HepG2 (cell line): ENCODE results near the gene PRR5L. TPM values are rescaled to one million over a fixed set of nuclear protein-coding genes. Genes with fewer than 3 reads are reported as not detected.

ENCODE experiments used
- ATAC-seq: fragments of 200-7000 bp; cut with Tn5 transposase; 3 replicates; pipeline ENCODE4 v1.9.1; 2020; ENCODE audit warnings: mild to moderate bottlenecking, moderate library complexity
- BruUV-seq: library from RNA; stranded (reverse); fragments of 400-500 nt; replicated peaks from 2 replicates; lab custom pipeline; 2021; lab: Mats Ljungman, UMichigan
- CTCF ChIA-PET: fragments of 300-600 bp; formaldehyde crosslinking; extraction: SDS; loops from one replicate; lab custom pipeline; 2021; ENCODE audit warnings: low total read pairs, inconsistent platforms, low intra/inter-chr PET ratio; lab: Yijun Ruan, JAX
- POLR2A ChIA-PET: fragments of 350-600 bp; sonication (Branson Sonifier 250); formaldehyde crosslinking; loops from one replicate; lab custom pipeline; 2020; ENCODE audit warnings: antibody characterized with exemption, inconsistent platforms; lab: Yijun Ruan, JAX
- DNase-seq: peaks from one replicate; pipeline ENCODE4 v3.0.0-alpha.2; 2015; ENCODE audit warnings: low spot score
- FAIRE-seq: peaks from 3 replicates; lab custom pipeline; 2011; peaks lifted over from hg19 to GRCh38; lab: Jason Lieb, UNC
- H2AFZ ChIP-seq: one replicate; pipeline ENCODE4 v1.6.1; 2011; ENCODE audit warnings: low read length, inconsistent platforms
- H3K27ac ChIP-seq: fragments of 300-600 bp; 3 replicates; pipeline ENCODE4 v1.8.0; 2011; ENCODE audit warnings: mixed run types, mild to moderate bottlenecking, mixed read lengths, low read length, inconsistent platforms; ENCODE audit not compliant: insufficient read depth; ENCODE audit errors: extremely low read length
- H3K27me3 ChIP-seq, 2 experiments: fragments of 200-600 bp in 1 of 2; 2 replicates in 1 of 2; 3 replicates in 1 of 2; pipeline versions ENCODE4 v1.6.0 to v1.8.0; 2011; ENCODE audit warnings: low read length in 2 of 2, mild to moderate bottlenecking in 2 of 2, moderate library complexity in 2 of 2, inconsistent platforms in 1 of 2; ENCODE audit not compliant: insufficient read depth in 2 of 2, control insufficient read depth in 1 of 2
- H3K36me3 ChIP-seq, 2 experiments: fragments of 200-600 bp in 1 of 2; replicated peaks in 1 of 2; 2 replicates in 1 of 2; 3 replicates in 1 of 2; pipeline versions ENCODE4 v1.5.1 to v1.8.0; 2011; ENCODE audit warnings: low read length in 2 of 2, inconsistent platforms in 1 of 2; ENCODE audit not compliant: insufficient read depth in 2 of 2, control insufficient read depth in 1 of 2
- H3K4me1 ChIP-seq: 2 replicates; pipeline ENCODE4 v1.5.1; 2012; ENCODE audit warnings: low read length, inconsistent platforms; ENCODE audit not compliant: insufficient read depth
- H3K4me2 ChIP-seq: 2 replicates; pipeline ENCODE4 v1.6.0; 2011; ENCODE audit warnings: low read depth, low read length, inconsistent platforms
- H3K4me3 ChIP-seq, 3 experiments: fragments of 200-600 bp in 1 of 3; sonication (generic), shearing (Covaris generic) in 1 of 3; replicated peaks in 1 of 3; 2 replicates each; pipeline ENCODE4 v1.5.1; 2011 to 2016; ENCODE audit warnings: low read length in 3 of 3, inconsistent platforms in 2 of 3, low read depth in 2 of 3, mild to moderate bottlenecking in 2 of 3, control low read depth in 1 of 3, mixed read lengths in 1 of 3; ENCODE audit not compliant: insufficient read depth in 1 of 3
- H3K79me2 ChIP-seq: one replicate; pipeline ENCODE4 v1.6.1; 2011; ENCODE audit warnings: low read length, inconsistent platforms; ENCODE audit not compliant: insufficient read depth
- H3K9ac ChIP-seq: 2 replicates; pipeline ENCODE4 v1.6.0; 2011; ENCODE audit warnings: mild to moderate bottlenecking, low read depth, low read length, inconsistent platforms; ENCODE audit not compliant: insufficient read depth
- H3K9me3 ChIP-seq: 2 replicates; pipeline ENCODE4 v1.5.1; 2012; ENCODE audit warnings: mild to moderate bottlenecking, low read length
- H4K20me1 ChIP-seq: 2 replicates; pipeline ENCODE4 v1.6.0; 2011; ENCODE audit warnings: inconsistent platforms, mild to moderate bottlenecking, low read length, moderate library complexity; ENCODE audit not compliant: insufficient read depth
- CBX1 ChIP-seq: IDR thresholded peaks from one replicate; pipeline ENCODE4 v1.6.1; 2016; ENCODE audit warnings: antibody characterized with exemption, low read depth
- CEBPB ChIP-seq: IDR thresholded peaks from 2 replicates; pipeline ENCODE4 v1.6.1; 2011; ENCODE audit warnings: low read depth, low read length, improper control_type of control experiment, borderline replicate concordance
- CREB3 ChIP-seq: sonication (generic); formaldehyde crosslinking; IDR thresholded peaks from 2 replicates; pipeline ENCODE4 v1.5.0; 2020; ENCODE audit warnings: missing genetic modification reagents
- DZIP1 ChIP-seq: sonication (generic); formaldehyde crosslinking; IDR thresholded peaks from 2 replicates; pipeline ENCODE4 v1.5.0; 2020; ENCODE audit warnings: mild to moderate bottlenecking, missing genetic modification reagents
- ELF4 ChIP-seq: sonication (generic); formaldehyde crosslinking; IDR thresholded peaks from 2 replicates; pipeline ENCODE4 v1.5.0; 2020; ENCODE audit warnings: missing genetic modification reagents, mild to moderate bottlenecking, moderate library complexity, borderline replicate concordance
- HMG20A ChIP-seq: IDR thresholded peaks from 2 replicates; pipeline ENCODE4 v1.6.1; 2016; ENCODE audit warnings: borderline replicate concordance
- NR3C1 ChIP-seq: sonication (generic); formaldehyde crosslinking; IDR thresholded peaks from 2 replicates; pipeline ENCODE4 v1.4.0; 2020; ENCODE audit warnings: missing genetic modification reagents
- POLR2AphosphoS2 ChIP-seq: IDR thresholded peaks from 2 replicates; pipeline ENCODE4 v1.6.1; 2011; ENCODE audit warnings: low read depth, low read length, improper control_type of control experiment
- TBX2 ChIP-seq: sonication (generic); formaldehyde crosslinking; IDR thresholded peaks from 2 replicates; pipeline ENCODE4 v1.5.0; 2020; ENCODE audit warnings: missing genetic modification reagents, mild to moderate bottlenecking, borderline replicate concordance
- ZMYM2 ChIP-seq: sonication (generic); formaldehyde crosslinking; IDR thresholded peaks from 2 replicates; pipeline ENCODE4 v1.8.0; 2022; ENCODE audit warnings: mild to moderate bottlenecking, missing genetic modification reagents
- ZNF121 ChIP-seq: sonication (generic); formaldehyde crosslinking; IDR thresholded peaks from 2 replicates; pipeline ENCODE4 v1.5.0; 2020; ENCODE audit warnings: mild to moderate bottlenecking, missing genetic modification reagents
- ZNF232 ChIP-seq: sonication (generic); formaldehyde crosslinking; IDR thresholded peaks from 2 replicates; pipeline ENCODE4 v1.4.0; 2020; ENCODE audit warnings: missing genetic modification reagents, borderline replicate concordance
- ZNF24 ChIP-seq: fragments of 450-650 bp; IDR thresholded peaks from 2 replicates; pipeline ENCODE4 v1.6.1; 2017; ENCODE audit warnings: antibody characterized with exemption, mild to moderate bottlenecking
- ZNF414 ChIP-seq: sonication (generic); formaldehyde crosslinking; IDR thresholded peaks from 2 replicates; pipeline ENCODE4 v1.5.0; 2020; ENCODE audit warnings: missing genetic modification reagents
- ZNF564 ChIP-seq: sonication (generic); formaldehyde crosslinking; IDR thresholded peaks from 2 replicates; pipeline ENCODE4 v1.8.1; 2023; ENCODE audit warnings: mild to moderate bottlenecking, missing genetic modification reagents
- ZNF713 ChIP-seq: sonication (generic); formaldehyde crosslinking; IDR thresholded peaks from 2 replicates; pipeline ENCODE4 v1.4.0; 2020; ENCODE audit warnings: mild to moderate bottlenecking, missing genetic modification reagents
- ZNF83 ChIP-seq: sonication (generic); formaldehyde crosslinking; IDR thresholded peaks from 2 replicates; pipeline ENCODE4 v1.4.0; 2020; ENCODE audit warnings: missing genetic modification reagents, mild to moderate bottlenecking, borderline replicate concordance
- ZNF878 ChIP-seq: sonication (generic); formaldehyde crosslinking; IDR thresholded peaks from 2 replicates; pipeline ENCODE4 v1.8.1; 2023; ENCODE audit warnings: mild to moderate bottlenecking, missing genetic modification reagents, moderate library complexity
- ZSCAN31 ChIP-seq: sonication (generic); formaldehyde crosslinking; IDR thresholded peaks from 2 replicates; pipeline ENCODE4 v1.5.0; 2020; ENCODE audit warnings: low read depth, mild to moderate bottlenecking, missing genetic modification reagents
- WGBS: methylation state at CpG from one replicate; pipeline ENCODE4 v1.1.6; 2017; ENCODE audit warnings: low lambda C conversion rate; 5-methylcytosine and 5-hydroxymethylcytosine counted together
- in situ Hi-C: cut with HindIII; loops from 2 replicates; pipeline ENCODE4 v1.10.0; 2017; ENCODE audit warnings: low pct_unique_long_range_greater_than_20kb; ENCODE audit not compliant: extremely low pct_ligation_motif_present
- intact Hi-C: fragments of 100-400 bp; cut with micrococcal nuclease; formaldehyde crosslinking; loops from one replicate; pipeline ENCODE4 v1.10.0; 2022; ENCODE audit not compliant: unreplicated experiment
- polyA plus RNA-seq, 8 experiments: library from polyadenylated mRNA; depleted of rRNA in 3 of 8; stranded (reverse) in 7 of 8; unstranded in 1 of 8; fragments of >200 nt; fragmentation: Illumina TruSeq in 4 of 8; extraction: Trizol in 4 of 8; gene quantifications; 2 replicates each; pipeline versions ENCODE4 v1.2.1 to v1.2.3, GENCODE V29; 2011 to 2016; ENCODE audit warnings: low read depth in 4 of 8, missing spikeins in 1 of 8, mixed read lengths in 1 of 8; ENCODE audit not compliant: insufficient read depth in 1 of 8
- total RNA-seq, 5 experiments: library from RNA; depleted of rRNA; stranded (reverse); fragments of >200 nt; fragmentation: Illumina TruSeq; extraction: Trizol; gene quantifications; 2 replicates each; pipeline ENCODE4 v1.2.3, GENCODE V29; 2016; ENCODE audit warnings: low read depth in 1 of 5

PRR5L gene
- total and polyA plus RNA-seq, 2 of the 13 experiments (the other 11 are each of a cell fraction or from before 2014, with no cell fraction given) = 0.16 TPM; not detected in 1

- DNase-seq (no peak), FAIRE-seq (no peak), ATAC-seq (peak; percentile 53)
- Histone ChIP-seq H3K4me3 (peak overlapping the region; percentile 67 to 90 (median 90)), H3K9ac (peak overlapping the region; percentile 79), H2AFZ (peak overlapping the region; percentile 94), H3K27ac (peak overlapping the region; percentile 55), H3K27me3 (peaks cover 0 to 15% of the 10 kb centered on the region in 2 experiments; a peak in 4 of 5 replicates), H3K79me2 (peaks cover 9% of the 10 kb centered on the region), H3K4me2 (peak overlapping the region; percentile 93), H3K9me3 (no peaks in the 10 kb centered on the region), H3K4me1 (peaks cover 11% of the 10 kb centered on the region; the same call in 1 of the 2 replicates), H4K20me1 (no peaks in the 10 kb centered on the region; the same call in 1 of the 2 replicates), H3K36me3 (no peaks in the 10 kb centered on the region)
- BruUV-seq = TSS peak; percentile 79
- in situ Hi-C loops = no loop called here
- intact Hi-C loops = no loop called here
- 47% methylated on average over 31 of the region's 31 CpGs for WGBS
- ChIA-PET POLR2A (no interaction called here), CTCF (no interaction called here)
- no peak for TF ChIP-seq ZNF83 (CRISPR knock-in tag)
- TF ChIP-seq CREB3 (CRISPR knock-in tag) = no peak
- TF ChIP-seq ZNF414 (CRISPR knock-in tag) = no peak
- TF ChIP-seq NR3C1 (CRISPR knock-in tag) = no peak
- TF ChIP-seq CBX1 = no peak
- 0 out of 2 replicates have a peak, but pooled peaks have one; percentile 13 for TF ChIP-seq ZSCAN31 (CRISPR knock-in tag)
- no peak for TF ChIP-seq ZNF564
- TF ChIP-seq ZNF878 (CRISPR knock-in tag) = 0 out of 2 replicates have a peak, but pooled peaks have one; percentile 34
- no peak for TF ChIP-seq ZNF232
- TF ChIP-seq ZMYM2 (CRISPR knock-in tag) = no peak
- no peak for TF ChIP-seq POLR2AphosphoS2
- no peak for TF ChIP-seq HMG20A (CRISPR knock-in tag)
- peak; percentile 78 for TF ChIP-seq ZNF121 (CRISPR knock-in tag)
- TF ChIP-seq ZNF713 (CRISPR knock-in tag) = no peak
- 0 out of 2 replicates have a peak, but pooled peaks have one; percentile 32 for TF ChIP-seq ELF4 (CRISPR knock-in tag)
- peak; percentile 32; the same call in 1 of the 2 replicates for TF ChIP-seq TBX2 (CRISPR knock-in tag)
- no peak for TF ChIP-seq DZIP1 (CRISPR knock-in tag)
- TF ChIP-seq CEBPB = peak; percentile 50; the same call in 1 of the 2 replicates
- TF ChIP-seq ZNF24 = no peak
Measured at GRCh38 chr11:36288442-36289225, 7.5 kb upstream of the PRR5L start.
